Effector memory CD8-positive, alpha-beta T cell (primary cell): ENCODE results near the gene ADCY4.
A peak's percentile ranks its signal among the peaks of the same experiment; 100 is the strongest.

ENCODE experiments used
- ATAC-seq: fragments of 150-1000 bp; cut with Tn5 transposase; replicated peaks from 2 replicates; pipeline ENCODE4 v1.10.0; 2021; ENCODE audit warnings: mild to moderate bottlenecking, moderate library complexity
- DNase-seq, 3 experiments: peaks; one replicate each; pipeline ENCODE4 v3.0.0; 2021
- H3K27ac Mint-ChIP-seq, 2 donors: one replicate each; pipeline ENCODE4 v1.8.0; 2022; ENCODE audit warnings: mild to moderate bottlenecking in 2 of 2, mixed read lengths in 2 of 2, moderate library complexity in 2 of 2
- H3K27me3 Mint-ChIP-seq, 2 donors: one replicate each; pipeline ENCODE4 v1.8.0; 2022; ENCODE audit warnings: mixed read lengths in 2 of 2
- H3K36me3 Mint-ChIP-seq: one replicate; pipeline ENCODE4 v1.8.0; 2022; ENCODE audit warnings: mild to moderate bottlenecking, moderate library complexity, mixed read lengths; ENCODE audit not compliant: insufficient read depth
- H3K4me1 Mint-ChIP-seq, 2 donors: one replicate each; pipeline ENCODE4 v1.8.0; 2022; ENCODE audit warnings: low read depth in 2 of 2, mixed read lengths in 2 of 2
- H3K4me3 Mint-ChIP-seq, 2 donors: one replicate each; pipeline ENCODE4 v1.8.0; 2022; ENCODE audit warnings: mild to moderate bottlenecking in 2 of 2, mixed read lengths in 2 of 2, moderate library complexity in 2 of 2
- H3K9me3 Mint-ChIP-seq, 2 donors: one replicate each; pipeline ENCODE4 v1.8.0; 2022; ENCODE audit warnings: mixed read lengths in 2 of 2

The ADCY4 gene

DNA sequence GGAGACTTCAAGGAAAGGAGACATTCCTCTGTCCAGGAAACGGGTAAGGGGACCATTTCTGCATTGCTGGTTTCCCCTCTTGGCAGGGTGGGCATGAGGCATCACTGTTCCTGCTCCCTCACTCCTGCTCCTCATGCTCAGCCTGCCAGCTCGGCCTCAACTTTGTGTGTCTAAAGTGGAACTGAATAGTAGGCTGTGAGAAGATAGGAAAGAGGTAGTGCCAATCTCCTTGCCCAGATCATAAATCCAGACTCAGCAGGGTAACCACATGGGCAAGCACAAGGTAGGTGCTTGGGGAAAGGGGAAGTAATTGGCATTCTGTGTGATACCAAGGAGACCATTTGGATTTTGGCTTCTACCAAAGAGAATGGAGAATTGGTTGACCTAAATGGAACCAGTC is 21.0 kb downstream of the ADCY4 start:
- H3K36me3 Mint-ChIP-seq = peaks cover 45% of the 10 kb centered on the region
- DNase-seq (no peak), ATAC-seq (no peak)
- H3K4me1 Mint-ChIP-seq = peaks cover 60 to 61% of the 10 kb centered on the region in 2 donors
- H3K27ac Mint-ChIP-seq = peak overlapping the region; percentile 80 to 93
- no peaks in the 10 kb centered on the region for H3K27me3 Mint-ChIP-seq
- no peaks in the 10 kb centered on the region for H3K9me3 Mint-ChIP-seq
- peak overlapping the region; percentile 81 to 87 for H3K4me3 Mint-ChIP-seq

DNA sequence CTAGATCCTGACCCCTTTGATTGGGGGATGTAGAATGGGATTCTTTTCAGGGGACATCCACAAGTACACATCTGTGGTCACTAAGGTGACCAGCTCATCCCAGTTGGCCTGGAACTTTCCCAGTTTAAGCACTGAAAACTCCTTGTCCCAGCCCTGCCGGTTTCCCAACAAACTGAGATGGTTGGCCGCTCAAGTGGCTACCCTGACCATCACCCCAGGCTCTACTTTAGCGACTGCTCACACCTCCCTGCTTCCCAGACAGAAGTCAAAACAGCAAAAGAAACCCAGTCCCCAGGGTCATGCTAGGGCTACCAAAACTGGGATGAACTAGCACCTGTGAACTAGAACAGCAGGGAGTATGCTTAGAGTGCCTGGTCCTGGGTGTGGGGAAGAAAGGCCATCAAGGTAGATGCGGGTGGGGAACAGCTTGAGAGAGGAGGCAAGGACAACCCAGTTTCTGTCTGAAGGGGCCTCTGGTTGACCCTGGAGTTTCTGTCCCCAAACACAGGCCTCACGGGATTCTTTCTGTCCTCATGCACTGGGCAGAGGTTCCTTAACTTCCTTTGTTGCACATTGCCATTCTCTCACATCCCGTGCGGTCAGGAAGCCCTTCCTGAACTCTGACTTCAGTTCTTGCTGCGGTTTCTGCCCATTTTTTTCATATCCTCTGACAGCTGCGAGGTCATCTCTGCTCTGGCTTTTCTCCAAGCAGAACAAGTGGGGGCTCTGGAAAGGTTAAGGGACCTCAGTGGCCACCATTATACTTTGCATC is 21.9 kb downstream of the ADCY4 start:
- H3K4me1 Mint-ChIP-seq = peaks cover 64 to 65% of the 10 kb centered on the region in 2 donors
- ATAC-seq (no peak), DNase-seq (peak in 2 of 3 experiments; percentile 17 to 35)

DNA sequence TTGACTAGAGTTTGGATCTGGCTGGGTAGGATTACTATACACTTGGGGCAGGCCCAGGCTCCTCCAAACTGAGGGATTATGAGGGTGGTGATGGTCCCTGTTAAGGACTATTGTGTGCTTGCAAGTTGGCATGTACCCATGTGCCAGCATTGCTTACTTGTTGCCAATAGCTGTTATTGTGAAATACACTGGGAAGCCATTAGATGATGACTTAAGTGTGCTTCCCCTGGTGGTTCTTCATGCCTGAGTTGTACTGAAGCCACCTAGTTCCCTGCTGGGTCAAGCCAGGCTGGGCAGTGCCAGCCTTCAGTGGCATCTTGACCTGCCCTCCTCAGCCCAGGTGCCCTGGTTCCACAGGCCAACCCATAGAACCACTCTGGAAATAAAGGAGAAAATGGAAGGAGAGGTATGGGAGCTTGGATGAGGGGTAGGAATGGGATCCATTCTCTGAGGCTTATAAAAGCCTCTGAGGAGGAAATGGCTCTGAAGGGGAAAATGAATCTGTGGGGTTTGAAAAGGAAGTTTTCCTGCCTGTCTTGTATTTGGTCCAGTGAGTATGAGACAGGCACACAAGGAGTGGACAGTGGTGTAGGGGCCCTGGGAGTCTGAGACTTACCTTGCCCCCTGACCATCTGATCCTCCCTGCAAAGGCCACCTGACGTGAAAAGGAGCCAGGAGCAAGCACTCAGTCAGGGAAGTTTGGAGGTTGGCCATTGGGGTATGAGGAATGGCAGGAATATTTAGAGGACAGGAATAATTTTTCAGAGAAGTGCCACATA is 22.8 kb downstream of the ADCY4 start:
- Mint-ChIP-seq H3K9me3 (no peaks in the 10 kb centered on the region), H3K36me3 (peaks cover 48% of the 10 kb centered on the region), H3K4me1 (peaks cover 65 to 67% of the 10 kb centered on the region in 2 donors)

More for the DNA sequence above, 21.9 kb downstream of the ADCY4 start:
- H3K9me3 Mint-ChIP-seq = no peaks in the 10 kb centered on the region
- peak overlapping the region; percentile 80 to 93 for H3K27ac Mint-ChIP-seq
- H3K36me3 Mint-ChIP-seq = peaks cover 45% of the 10 kb centered on the region
- H3K27me3 Mint-ChIP-seq = no peaks in the 10 kb centered on the region
- H3K4me3 Mint-ChIP-seq = peak overlapping the region; percentile 81 to 87

DNA sequence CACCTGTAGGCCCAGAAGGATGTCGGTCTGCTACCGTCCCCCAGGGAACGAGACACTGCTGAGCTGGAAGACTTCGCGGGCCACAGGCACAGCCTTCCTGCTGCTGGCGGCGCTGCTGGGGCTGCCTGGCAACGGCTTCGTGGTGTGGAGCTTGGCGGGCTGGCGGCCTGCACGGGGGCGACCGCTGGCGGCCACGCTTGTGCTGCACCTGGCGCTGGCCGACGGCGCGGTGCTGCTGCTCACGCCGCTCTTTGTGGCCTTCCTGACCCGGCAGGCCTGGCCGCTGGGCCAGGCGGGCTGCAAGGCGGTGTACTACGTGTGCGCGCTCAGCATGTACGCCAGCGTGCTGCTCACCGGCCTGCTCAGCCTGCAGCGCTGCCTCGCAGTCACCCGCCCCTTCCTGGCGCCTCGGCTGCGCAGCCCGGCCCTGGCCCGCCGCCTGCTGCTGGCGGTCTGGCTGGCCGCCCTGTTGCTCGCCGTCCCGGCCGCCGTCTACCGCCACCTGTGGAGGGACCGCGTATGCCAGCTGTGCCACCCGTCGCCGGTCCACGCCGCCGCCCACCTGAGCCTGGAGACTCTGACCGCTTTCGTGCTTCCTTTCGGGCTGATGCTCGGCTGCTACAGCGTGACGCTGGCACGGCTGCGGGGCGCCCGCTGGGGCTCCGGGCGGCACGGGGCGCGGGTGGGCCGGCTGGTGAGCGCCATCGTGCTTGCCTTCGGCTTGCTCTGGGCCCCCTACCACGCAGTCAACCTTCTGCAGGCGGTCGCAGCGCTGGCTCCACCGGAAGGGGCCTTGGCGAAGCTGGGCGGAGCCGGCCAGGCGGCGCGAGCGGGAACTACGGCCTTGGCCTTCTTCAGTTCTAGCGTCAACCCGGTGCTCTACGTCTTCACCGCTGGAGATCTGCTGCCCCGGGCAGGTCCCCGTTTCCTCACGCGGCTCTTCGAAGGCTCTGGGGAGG is 23.9 kb downstream of the ADCY4 start, which contains the start of gene LTB4R:
TSS of gene LTB4R (plus strand) at position 857 of the 959 bp plus-strand sequence. CDS start 4,150 bp downstream, outside the sequence.
- H3K4me1 Mint-ChIP-seq = peaks cover 65 to 67% of the 10 kb centered on the region in 2 donors
- DNase-seq = peak; percentile 70 to 77 (median 75)

More for the DNA sequence above, 22.8 kb downstream of the ADCY4 start:
- Mint-ChIP-seq H3K4me3 (peak overlapping the region; percentile 81 to 87), H3K27me3 (no peaks in the 10 kb centered on the region), H3K27ac (peak overlapping the region; percentile 80 to 93)
- DNase-seq = peak in 1 of 3 experiments; percentile 11
- ATAC-seq = peak; percentile 8

DNA sequence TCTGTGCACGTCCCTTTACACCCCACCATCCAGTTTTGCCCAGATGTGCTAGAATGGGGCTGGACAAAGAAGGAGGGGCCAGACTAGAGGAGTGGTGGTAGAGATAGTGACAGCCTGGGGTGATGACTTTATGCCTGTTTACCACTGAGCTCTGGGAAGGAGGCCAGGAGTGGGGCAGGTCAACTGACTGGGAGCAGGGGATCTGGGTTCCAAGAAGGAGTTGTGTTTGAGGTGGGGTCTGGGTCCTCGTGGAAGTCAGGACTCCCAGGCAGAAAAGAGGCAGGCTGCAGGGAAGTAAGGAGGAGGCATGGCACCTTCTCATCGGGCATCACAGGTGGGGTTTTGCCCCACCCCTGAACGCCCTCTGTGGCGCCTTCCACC is 24.6 kb downstream of the ADCY4 start:
- Mint-ChIP-seq H3K36me3 (peaks cover 51% of the 10 kb centered on the region), H3K27me3 (no peaks in the 10 kb centered on the region), H3K4me1 (peaks cover 58 to 62% of the 10 kb centered on the region in 2 donors), H3K9me3 (no peaks in the 10 kb centered on the region), H3K27ac (peak overlapping the region; percentile 80 to 94), H3K4me3 (peak overlapping the region; percentile 81 to 87)
- no peak for ATAC-seq
- no peak for DNase-seq

More for the DNA sequence above, 23.9 kb downstream of the ADCY4 start, which contains the start of gene LTB4R:
- H3K9me3 Mint-ChIP-seq = no peaks in the 10 kb centered on the region
- H3K27me3 Mint-ChIP-seq = no peaks in the 10 kb centered on the region
- H3K27ac Mint-ChIP-seq = peak within 1 kb of the TSS; percentile 80 to 94
- peaks cover 53% of the 10 kb centered on the region for H3K36me3 Mint-ChIP-seq
- peak; percentile 77 for ATAC-seq
- peak within 1 kb of the TSS; percentile 81 to 87 for H3K4me3 Mint-ChIP-seq

DNA sequence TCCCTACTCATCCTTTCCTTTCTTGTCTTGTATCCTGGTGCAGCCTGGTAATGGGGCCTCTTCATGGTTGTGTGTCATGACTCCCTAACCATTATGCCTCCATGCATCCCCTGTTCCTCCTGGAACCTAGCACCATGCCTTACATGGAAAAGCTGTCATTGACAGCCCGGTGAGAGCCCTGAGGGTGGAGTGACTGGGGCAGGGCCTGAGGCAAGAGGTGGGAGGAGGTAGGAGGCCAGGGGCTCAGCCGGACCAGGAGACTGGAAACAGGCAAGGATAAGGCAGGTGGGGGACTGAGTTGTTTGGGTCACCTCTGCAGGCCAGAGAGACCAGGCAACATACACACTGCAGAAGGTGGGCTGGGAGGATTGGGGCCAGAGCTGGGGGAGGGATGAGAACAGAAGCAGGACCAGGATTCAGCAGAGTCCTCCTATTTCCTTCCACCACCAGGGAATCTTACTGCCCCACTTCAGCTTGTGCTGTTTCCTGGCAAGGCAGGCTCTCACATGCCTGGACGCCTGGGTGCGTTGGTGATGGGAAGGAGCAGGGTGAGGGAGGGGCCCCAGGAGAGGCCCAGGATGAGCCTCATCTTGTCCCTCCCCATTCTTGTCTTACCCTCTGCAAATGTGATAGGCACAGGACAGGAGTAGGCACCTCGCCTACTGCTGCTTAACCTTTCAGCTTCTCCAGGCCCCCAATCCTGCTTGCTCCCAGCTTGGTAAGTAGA is 25.2 kb downstream of the ADCY4 start, which contains the start of gene LTB4R2:
TSS of gene LTB4R2 (plus strand) at position 603 of the 727 bp plus-strand sequence. CDS start 525 bp downstream, outside the sequence.
- Mint-ChIP-seq H3K27ac (peak within 1 kb of the TSS; percentile 80 to 94), H3K4me1 (peaks cover 53 to 60% of the 10 kb centered on the region in 2 donors), H3K4me3 (peak within 1 kb of the TSS; percentile 81 to 87), H3K36me3 (peaks cover 56% of the 10 kb centered on the region), H3K9me3 (no peaks in the 10 kb centered on the region), H3K27me3 (no peaks in the 10 kb centered on the region)
- no peak for ATAC-seq
- no peak for DNase-seq

DNA sequence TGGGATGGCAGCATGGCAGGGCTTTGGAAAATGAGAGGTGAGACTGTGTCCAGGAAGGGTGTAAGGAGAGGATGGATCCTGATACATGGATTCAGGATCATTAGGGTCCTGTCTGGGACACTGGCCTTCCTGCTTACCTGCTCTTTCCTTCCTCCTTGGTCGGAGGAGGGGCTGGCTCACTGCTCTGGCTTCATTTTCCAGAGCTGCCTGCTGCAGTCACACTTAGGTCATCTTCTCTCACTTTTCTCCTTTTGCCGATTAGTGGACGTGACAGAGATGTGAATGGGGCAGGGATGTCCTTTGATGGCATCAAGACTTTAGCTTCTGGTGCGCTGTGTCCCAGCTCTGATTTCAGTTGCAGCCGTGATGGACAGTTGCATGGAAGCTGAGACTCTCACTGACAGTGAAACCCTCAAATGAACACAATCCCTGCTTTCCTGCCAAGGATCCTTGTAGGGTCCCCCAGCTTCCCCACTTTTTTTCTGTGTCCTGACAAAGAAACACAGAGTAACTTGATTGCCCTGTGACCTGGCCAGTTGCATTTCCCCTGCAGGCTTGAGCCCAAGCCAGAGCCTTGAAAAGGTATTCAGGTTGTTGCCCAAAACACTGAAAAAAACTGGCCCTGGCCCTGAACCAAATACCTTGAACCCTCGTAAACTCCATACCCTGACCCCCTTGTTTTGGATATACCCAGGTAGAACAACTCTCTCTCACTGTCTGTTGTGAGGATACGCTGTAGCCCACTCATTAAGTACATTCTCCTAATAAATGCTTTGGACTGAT is 26.3 kb downstream of the ADCY4 start:
- DNase-seq (no peak), ATAC-seq (no peak)
- peak overlapping the region; percentile 9 to 80 for H3K27ac Mint-ChIP-seq
- peaks cover 41 to 52% of the 10 kb centered on the region in 2 donors for H3K4me1 Mint-ChIP-seq
- no peaks in the 10 kb centered on the region for H3K27me3 Mint-ChIP-seq
- H3K4me3 Mint-ChIP-seq = peak overlapping the region; percentile 9 to 12
- H3K9me3 Mint-ChIP-seq = no peaks in the 10 kb centered on the region
- H3K36me3 Mint-ChIP-seq = peaks cover 59% of the 10 kb centered on the region

DNA sequence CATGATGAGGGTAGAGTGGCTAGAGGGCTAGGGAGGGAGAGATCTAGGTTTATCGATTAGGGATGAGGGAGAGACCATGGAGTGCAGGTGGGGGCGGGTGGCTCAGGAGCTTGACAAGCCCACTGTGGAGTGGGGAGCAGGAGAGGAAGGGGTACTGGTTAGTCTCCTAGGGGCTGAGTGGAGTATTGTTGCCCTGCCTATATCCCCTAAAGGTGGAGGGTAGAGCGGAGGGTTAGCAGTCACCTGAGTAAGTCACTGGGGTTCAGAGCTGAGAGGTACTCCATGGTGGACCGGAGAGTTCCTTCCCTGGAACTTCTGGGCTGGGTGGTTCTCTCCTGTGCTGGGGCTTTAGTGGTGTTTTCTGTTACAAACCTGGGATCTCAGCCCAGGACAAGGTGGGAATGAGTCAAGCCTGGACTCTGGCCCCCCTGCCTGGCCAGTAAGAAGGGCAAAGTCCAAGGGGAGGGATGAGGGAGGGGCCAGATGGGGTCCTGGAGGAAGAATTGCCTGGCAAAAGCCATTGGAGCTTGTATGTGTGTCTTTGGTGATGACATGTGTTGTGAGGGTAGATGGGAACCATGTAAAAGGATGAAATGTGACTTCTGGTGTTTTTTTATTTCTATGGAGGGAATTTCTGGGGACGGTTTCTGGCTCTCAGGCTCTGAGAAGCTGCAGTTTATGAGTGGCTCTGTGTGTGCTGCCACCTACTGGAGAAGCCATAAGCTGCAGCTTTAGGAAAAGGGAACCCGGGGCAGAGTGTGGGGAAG is 27.1 kb downstream of the ADCY4 start, which contains the start of gene CIDEB:
TSS of gene CIDEB (minus strand) at position 403 of the 767 bp plus-strand sequence. CDS start at position 284, 119 bp downstream.
- peaks cover 33 to 44% of the 10 kb centered on the region in 2 donors for H3K4me1 Mint-ChIP-seq
- peak within 1 kb of the TSS; percentile 20 to 80 for H3K27ac Mint-ChIP-seq
- no peaks in the 10 kb centered on the region for H3K27me3 Mint-ChIP-seq
- peak within 1 kb of the TSS; percentile 9 to 12 for H3K4me3 Mint-ChIP-seq
- DNase-seq (peak; percentile 53 to 61 (median 54)), ATAC-seq (no peak)
- H3K36me3 Mint-ChIP-seq = peaks cover 59% of the 10 kb centered on the region
- H3K9me3 Mint-ChIP-seq = no peaks in the 10 kb centered on the region

DNA sequence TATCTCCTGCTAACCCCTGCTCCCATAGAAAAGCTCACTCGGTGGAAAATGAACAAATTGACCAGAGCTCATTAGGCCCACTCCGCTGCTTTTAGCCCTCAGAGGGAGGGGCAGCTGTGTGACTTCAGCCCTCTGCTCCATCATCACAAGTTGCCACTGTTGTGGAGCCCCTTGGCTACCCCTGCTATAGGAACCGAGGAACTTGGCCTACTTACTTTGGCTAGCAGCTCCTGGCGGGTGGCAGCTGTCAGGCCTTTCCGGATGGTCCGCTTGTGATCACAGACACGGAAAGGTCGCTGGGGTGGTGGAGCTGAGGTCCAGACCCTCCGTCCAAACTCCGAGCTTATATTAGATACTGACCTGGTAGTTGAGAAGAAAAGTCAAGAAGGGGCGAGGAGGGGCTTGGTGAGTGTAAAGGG is 27.7 kb downstream of the ADCY4 start:
- ATAC-seq = no peak
- peaks cover 58% of the 10 kb centered on the region for H3K36me3 Mint-ChIP-seq
- no peaks in the 10 kb centered on the region for H3K27me3 Mint-ChIP-seq
- H3K27ac Mint-ChIP-seq = peak overlapping the region; percentile 20 to 80
- no peak overlapping the region for H3K4me3 Mint-ChIP-seq
- peaks cover 29 to 38% of the 10 kb centered on the region in 2 donors for H3K4me1 Mint-ChIP-seq
- H3K9me3 Mint-ChIP-seq = no peaks in the 10 kb centered on the region
- no peak for DNase-seq

DNA sequence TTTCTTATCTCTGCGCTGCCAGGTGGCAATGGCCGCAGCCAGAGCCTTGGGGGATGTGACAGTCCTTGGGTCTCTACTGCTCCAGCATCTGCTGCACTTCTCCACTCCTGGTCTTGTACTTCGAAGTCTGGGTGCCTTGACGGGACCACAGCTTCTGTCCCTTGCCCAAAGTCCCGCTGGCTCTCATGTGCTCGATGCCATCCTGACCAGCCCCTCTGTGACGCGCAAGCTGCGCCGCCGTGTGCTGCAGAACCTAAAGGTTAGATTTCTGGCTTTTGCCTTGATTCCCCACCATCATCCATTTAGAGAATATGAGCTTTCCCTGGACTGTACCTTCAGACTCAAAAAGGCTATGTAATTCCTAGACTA is 30.9 kb downstream of the ADCY4 start:
- peaks cover 27 to 40% of the 10 kb centered on the region in 2 donors for H3K4me1 Mint-ChIP-seq

More for the DNA sequence above, 30.9 kb downstream of the ADCY4 start:
- H3K27me3 Mint-ChIP-seq = no peaks in the 10 kb centered on the region
- peaks cover 48% of the 10 kb centered on the region for H3K36me3 Mint-ChIP-seq
- ATAC-seq = no peak
- no peaks in the 10 kb centered on the region for H3K9me3 Mint-ChIP-seq
- no peak overlapping the region for H3K27ac Mint-ChIP-seq
- DNase-seq = no peak
- no peak overlapping the region for H3K4me3 Mint-ChIP-seq
